ENCODE data around the gene OSM. TPM values are rescaled to one million over a fixed set of nuclear protein-coding genes. Genes with fewer than 3 reads are reported as not detected.
A peak's percentile ranks its signal among the peaks of the same experiment; 100 is the strongest.

Gene OSM
- total RNA-seq, 1 experiment from 2014 or later = not detected

DNA sequence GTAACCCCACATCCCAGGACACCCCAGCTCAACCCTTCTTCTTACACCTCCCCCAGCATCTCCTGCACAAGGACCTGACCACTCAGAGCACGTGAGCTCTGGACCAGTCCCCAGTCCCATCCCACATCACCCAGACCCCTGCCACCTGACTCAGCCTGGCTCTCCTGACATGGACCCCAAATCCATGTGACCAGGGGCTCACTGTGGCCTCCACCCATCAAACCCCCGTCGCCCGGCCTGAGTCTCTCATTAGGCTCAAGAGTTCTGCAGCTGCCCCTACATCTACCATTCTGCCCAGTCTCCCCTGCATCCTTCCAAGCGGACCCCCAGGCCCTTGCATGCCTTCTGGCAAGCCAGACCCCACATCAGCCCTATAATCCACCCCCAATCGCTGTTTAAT is 18.2 kb downstream of the OSM start:
- ChIA-PET CTCF (no interaction called here), POLR2A (no interaction called here)
- no peaks in the 10 kb centered on the region for H3K9me3 ChIP-seq (ENCODE audit: control insufficient read depth, insufficient read depth, low read depth, low read length)
- H3K4me1 ChIP-seq (ENCODE audit: control insufficient read depth, insufficient read depth, low read length) = peaks cover 73% of the 10 kb centered on the region
- no peaks in the 10 kb centered on the region; the same call in 1 of the 2 replicates for H3K36me3 ChIP-seq (ENCODE audit: control insufficient read depth, insufficient read depth, low read length)
- intact Hi-C loops (cut with micrococcal nuclease; ENCODE audit: unreplicated experiment) (loop anchor here (5.0 kb wide), 1 partner anchor 36 kb away; no protein-coding TSS in a partner anchor), in situ Hi-C loops (cut with HindIII; ENCODE audit: low pct_unique_long_range_greater_than_20kb, low sequenced_read_pairs) (no loop called here)
- no TSS peak for BruUV-seq (replicated peaks)
- ATAC-seq = no peak
- peak overlapping the region; percentile 95 for H3K27ac ChIP-seq (ENCODE audit: low read length)
- H3K27me3 ChIP-seq (ENCODE audit: control insufficient read depth, insufficient read depth, low read length) = no peaks in the 10 kb centered on the region
- TF ChIP-seq TCF7L2 (IDR thresholded peaks at IDR 0.05; ENCODE audit: low read depth, low read length) (no peak), POLR2AphosphoS5 (IDR thresholded peaks at IDR 0.05; ENCODE audit: low read depth, low read length) (no peak), REST (IDR thresholded peaks at IDR 0.05; ENCODE audit: insufficient read depth in 1 of 2, low read depth in 2 of 2, low read length in 1 of 2) (no peak), CTCF (IDR thresholded peaks at IDR 0.05) (no peak), SIN3A (IDR thresholded peaks at IDR 0.05; ENCODE audit: borderline replicate concordance, insufficient read depth, low read depth, low read length) (no peak)
- DNase-seq (ENCODE audit: low read depth, low spot score) = no peak
- H3K4me3 ChIP-seq (ENCODE audit: low read depth in 2 of 2, low read length in 2 of 2) = no peak overlapping the region

- TF ChIP-seq POLR2AphosphoS5 (IDR thresholded peaks at IDR 0.05; ENCODE audit: low read depth, low read length) (peak; percentile 57; the same call in 1 of the 2 replicates), REST (IDR thresholded peaks at IDR 0.05; ENCODE audit: insufficient read depth in 1 of 2, low read depth in 2 of 2, low read length in 1 of 2) (no peak)
- no peaks in the 10 kb centered on the region for H3K9me3 ChIP-seq (ENCODE audit: control insufficient read depth, insufficient read depth, low read depth, low read length)
- no peaks in the 10 kb centered on the region for H3K27me3 ChIP-seq (ENCODE audit: control insufficient read depth, insufficient read depth, low read length)
- BruUV-seq (replicated peaks) = no TSS peak
- peaks cover 74% of the 10 kb centered on the region for H3K4me1 ChIP-seq (ENCODE audit: control insufficient read depth, insufficient read depth, low read length)
- intact Hi-C loops (cut with micrococcal nuclease; ENCODE audit: unreplicated experiment) = loop anchor here (5.0 kb wide), 1 partner anchor 36 kb away; no protein-coding TSS in a partner anchor
- peak overlapping the region; percentile 95 for H3K27ac ChIP-seq (ENCODE audit: low read length)
- in situ Hi-C loops (cut with HindIII; ENCODE audit: low pct_unique_long_range_greater_than_20kb, low sequenced_read_pairs) = no loop called here
- ATAC-seq (peak; percentile 1; the same call in 1 of the 2 replicates), DNase-seq (ENCODE audit: low read depth, low spot score) (no peak)
- H3K36me3 ChIP-seq (ENCODE audit: control insufficient read depth, insufficient read depth, low read length) = no peaks in the 10 kb centered on the region; the same call in 1 of the 2 replicates
- POLR2A ChIA-PET = no interaction called here
- no peak overlapping the region for H3K4me3 ChIP-seq (ENCODE audit: low read depth in 2 of 2, low read length in 2 of 2)
- CTCF ChIA-PET = no interaction called here
Observed at GRCh38 chr22:30247974-30248373, 18.7 kb downstream of the OSM start.
